GM21447 (cell line): ENCODE data around the gene DUOX1.
"Not testable (repeated sequence)": the region's sequence is repeated elsewhere in the genome, so short reads cannot be mapped to it uniquely, and the experiment has no call there.

ENCODE experiments used
- ATAC-seq: cut with Tn5 transposase; IDR thresholded peaks from one replicate; pipeline ENCODE4 v1.9.1; 2021; ENCODE audit not compliant: unreplicated experiment

The DUOX1 gene

DNA sequence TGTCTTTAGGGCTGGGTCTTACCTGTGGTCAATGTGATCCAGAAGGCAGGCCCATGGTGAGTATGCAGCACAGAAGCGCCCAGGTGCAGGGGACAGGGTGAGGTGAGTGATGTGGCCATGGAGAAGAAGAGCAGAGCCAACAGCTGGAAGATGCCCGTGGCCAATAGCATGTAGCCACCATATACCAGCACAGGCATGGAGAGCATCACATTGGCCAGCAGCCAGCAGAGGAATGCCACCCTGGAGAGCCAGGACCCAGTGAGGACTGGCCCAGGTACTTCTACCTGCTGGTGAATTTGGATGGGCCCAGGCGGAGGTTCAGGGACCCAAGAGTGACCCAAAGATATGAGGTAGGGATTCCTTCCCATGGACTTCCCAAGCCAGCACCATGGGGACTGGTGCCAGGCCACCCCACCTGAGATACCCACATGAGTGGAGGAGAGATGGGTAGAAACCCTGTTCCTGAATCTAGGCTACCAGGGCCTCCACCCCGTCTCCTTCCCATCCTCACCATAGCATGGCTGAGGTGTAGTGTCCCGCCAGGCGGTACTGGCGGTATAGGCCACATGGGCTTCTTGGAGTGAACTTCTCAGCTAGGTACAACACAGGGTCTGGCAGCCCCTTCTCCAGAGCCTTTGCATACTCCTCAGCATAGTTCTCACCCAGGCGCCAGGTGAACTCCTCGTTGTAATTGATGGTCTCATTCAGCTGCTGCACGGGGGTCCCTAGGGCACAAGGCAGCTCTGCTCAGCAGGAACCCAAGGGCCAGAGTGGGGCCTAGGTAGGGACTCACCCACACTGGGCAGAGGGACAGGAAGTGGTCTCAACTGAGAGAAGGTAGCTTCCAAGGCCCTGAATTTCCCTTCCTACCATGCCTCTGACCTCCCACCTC lies 9.5 kb upstream of the DUOX1 start:
- no peak for ATAC-seq

DNA sequence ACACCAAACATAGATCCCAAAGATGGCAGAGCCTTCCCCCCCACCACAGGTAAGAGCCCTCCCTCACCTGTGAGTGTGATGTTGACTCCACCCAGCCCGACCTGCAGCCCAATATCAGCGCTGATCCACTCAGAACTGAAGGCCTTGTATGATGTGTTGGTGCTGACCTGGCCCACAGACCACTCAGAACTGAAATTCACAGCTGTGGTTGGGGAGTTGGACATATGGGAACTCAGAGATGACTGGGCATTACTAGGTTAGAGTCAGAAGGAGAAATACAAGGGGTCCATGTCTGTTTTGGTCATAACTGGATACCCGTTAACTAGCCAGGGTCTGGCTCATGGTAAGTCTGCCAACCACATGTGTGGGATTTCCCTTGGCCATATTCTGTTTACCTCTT lies 8.8 kb upstream of the DUOX1 start:
- no peak for ATAC-seq

DNA sequence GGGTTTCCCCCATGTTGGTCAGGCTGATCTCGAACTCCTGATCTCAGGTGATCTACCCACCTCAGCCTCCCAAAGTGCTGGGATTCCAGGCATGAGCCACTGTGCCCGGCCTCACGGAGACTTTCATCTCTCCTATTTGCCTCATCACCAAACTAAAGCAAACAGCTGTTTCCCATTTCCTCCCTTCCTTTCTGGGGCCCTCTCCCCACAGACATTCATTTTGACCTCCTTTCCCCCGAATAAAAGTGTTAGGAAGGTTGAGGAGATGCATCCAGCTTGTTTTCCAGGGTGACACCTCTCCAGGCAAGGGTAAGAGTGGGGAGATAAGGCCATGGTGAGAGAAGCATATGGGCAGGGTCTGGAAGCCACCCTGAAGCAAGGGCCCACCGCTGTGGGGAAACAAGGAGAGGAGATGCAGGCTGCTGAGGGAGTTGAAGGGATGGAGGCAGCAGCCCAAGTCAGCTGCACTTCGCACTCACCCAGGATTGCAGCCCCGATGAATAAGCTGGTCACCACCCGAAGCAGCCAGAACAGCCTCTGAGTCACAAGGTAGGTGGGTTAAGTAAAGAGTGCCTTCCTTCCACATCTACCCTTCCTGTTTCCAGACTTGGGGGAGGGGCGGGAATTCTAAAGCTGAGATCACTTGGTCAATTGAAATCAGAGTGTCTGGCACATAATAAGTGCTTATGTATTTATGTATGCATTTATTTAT lies 7.9 kb upstream of the DUOX1 start:
- no peak for ATAC-seq

DNA sequence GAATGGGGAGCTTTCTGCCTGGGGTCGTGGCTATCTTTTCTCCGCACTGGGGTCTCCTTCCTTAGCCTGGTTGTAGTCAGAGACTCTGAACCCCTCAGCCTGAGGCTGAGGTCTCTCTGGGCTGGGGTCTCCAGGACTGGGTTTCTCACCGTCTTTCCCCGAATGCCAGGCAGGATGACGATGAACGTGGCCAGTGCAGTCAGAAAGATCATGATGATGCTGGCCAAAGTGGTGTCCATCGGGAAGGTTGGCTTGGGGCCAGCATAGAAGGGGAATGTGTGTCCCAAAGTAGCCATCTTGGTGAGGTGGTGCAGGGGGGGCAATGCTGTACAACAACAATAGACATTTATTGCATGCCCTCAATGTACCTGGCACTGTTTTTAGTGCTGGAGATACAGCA lies 7.1 kb upstream of the DUOX1 start:
- no peak for ATAC-seq

DNA sequence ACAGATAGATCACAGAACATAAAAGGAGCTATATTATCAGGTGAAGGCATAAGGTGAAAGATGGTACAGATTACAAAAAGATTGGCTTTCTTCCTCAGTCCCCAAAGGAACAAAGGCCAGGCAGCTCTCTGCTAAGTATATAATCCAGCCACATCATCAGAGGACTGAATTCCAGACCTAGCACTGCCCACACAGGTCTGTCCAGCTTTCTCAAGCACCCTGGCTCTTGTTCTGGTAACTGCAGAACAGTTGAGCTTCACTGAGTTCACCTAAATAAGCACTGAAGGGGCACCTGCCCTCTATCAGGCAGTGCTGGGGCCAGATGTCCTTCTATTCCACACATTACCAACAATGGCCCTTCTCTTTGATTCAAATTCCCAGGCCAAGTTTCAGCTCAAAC lies 6.4 kb upstream of the DUOX1 start:
- no peak for ATAC-seq

DNA sequence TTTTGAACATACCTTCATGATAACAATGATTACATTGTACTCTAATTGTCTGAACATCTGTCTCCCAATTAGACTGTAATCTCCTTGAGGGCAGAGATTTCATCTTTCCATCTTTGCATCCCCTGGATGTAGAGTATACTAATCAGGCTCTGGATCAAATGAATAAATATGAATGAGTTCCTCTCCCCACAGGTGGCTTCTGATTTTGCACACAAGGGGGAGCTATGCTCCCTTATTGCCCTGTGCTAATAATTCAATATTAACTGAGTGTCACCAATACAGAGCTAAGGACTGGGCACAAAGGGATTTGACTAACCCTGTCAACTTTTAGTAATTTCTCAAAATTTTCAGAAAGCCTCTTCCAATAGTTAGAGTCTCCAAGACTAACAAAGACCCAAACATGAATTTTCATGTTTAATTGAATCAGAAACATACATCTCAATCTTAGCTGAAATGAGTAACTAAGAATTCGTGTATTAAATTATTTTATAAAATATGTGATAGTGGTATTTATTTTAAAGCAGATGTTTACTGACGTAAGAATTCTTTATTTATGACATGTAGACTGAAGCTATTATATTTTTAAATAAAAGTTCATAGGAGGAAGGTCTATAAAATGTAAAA lies 3.1 kb upstream of the DUOX1 start:
- ATAC-seq, result no peak

DNA sequence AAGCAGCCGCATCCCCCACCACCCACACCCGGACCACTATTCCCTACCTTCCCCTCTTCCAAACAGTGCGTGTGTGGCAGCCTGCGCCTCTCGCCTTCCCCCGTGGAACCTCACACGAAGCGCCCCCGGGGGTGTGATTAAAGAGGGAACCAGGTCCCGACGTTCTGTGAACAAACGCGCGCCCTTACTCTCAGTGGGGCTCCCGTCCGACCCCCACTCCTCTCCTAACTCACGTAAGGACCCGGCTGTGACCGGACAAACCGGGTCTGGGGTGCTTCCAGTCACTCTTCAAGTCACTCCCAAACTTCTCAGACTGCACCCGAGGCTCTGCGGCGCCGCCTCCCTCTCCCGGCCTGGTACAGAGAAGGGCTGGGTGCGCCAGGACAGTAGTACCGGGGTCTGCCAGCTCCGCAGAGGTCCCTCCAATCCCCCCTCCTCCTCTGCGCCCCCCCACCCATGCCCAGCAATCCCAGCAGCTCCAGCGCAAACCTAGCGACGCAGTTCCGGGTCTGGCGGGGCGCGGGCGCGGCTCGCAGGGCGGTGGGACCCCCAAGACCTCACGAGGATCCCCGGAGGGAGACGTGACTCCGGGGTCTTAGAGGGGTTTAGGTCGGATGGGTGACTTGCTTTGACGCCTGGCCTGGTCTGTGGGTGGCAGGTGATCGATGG lies 689 bp upstream of the DUOX1 start:
- no peak for ATAC-seq

DNA sequence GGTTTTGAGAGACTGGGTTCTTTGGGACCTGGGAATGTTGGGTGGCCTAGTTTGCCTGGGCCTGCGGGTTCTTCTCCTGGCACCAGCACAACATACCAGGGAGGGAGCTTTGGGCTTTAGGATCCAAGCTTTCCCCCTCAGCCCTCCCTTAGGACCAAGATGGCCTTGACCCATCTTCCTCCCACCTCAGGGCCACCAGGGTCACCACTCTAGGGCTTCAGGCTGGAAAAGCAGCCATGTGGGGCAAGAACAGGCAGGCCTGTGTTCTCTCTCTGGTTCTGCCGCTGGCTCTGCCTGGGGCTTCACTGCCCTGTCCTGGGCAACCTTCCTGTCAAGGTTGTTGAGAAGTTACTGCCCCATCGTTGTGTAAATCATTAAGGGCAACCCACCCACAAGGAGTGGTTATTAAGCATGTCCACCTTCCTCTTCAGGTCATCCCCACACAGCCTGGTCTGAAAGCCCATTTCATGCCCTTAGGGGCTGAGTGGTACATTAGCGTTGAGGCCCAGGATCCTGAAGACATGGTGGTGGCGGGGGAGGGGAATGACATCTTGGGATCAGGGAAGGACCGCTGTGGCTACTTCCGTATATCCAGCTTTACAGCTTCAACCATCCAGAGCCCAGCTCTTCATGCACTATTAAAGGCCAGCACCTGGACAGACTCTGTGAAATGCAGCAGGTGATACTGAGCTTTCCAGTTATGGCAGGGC lies 652 bp downstream of the DUOX1 start:
- ATAC-seq, result no peak

DNA sequence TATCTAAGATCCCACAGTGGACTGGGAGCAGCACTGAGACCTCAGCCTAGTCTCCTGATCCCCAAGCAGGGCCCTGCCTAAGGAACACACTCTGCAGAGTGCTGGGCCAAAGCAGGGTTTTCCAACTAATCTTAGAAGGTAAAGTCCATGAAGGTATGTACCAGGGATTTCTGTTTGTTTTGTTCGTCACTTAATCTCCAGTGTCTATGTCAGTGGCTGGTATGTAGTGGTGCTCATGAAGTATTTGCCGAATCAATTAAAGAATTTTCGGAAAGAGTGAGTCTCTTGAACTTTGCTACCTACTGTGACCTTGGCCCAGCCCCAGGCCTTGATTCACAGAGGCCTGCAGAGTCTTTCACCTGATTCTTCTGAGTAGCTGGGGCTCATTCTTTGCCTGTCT lies 1.7 kb downstream of the DUOX1 start:
- no peak for ATAC-seq

DNA sequence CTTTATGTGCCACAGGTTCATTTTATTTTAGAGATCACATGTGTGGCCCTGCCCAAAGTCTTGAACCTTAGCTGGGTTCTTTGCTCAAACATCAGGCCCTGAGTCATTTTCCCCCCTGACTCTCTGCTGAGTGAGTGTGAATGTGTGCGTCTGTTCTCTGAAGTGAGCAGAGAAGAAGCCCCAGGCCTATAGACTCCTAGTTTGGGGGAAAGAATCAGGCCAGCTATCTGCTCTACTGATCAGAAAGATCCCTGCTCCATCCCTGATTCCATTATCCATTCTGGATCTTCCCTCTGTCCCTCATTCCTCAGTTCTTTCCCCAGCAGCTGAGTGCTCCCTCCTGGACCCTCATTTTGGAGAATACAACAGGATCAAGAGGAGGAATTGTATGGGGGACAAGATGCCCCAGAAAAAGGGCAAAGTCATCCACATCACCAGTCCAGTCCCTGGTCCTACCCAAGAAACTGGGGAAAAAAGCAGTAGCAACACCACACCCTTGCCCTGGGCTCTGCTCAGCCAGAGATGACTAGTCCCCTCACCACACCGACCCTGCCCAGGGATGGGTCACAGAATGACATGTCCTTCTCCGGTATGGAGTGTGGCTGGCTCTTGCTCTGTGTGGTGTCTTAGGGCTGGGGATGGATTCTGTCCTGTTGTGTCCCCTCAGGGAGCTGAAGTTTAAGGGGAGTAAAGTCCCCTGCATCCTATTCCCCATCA lies 3.2 kb downstream of the DUOX1 start:
- no peak for ATAC-seq

DNA sequence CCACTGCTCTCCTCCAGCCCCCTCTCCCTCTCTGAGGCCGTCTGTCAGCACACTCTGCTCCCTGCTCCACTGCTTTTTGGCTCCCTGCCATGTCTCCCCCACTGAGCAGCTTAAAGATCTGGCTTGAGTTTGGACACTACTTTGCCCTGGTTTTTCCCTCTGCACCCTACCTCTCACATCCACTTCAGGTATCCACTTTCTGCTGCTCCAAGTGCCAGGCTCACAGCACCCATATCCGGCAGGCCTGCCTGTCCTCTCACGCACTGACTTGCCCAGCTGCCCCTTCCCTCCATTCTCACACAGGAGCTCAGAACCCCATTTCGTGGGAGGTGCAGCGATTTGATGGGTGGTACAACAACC lies 3.7 kb downstream of the DUOX1 start:
- no peak for ATAC-seq

DNA sequence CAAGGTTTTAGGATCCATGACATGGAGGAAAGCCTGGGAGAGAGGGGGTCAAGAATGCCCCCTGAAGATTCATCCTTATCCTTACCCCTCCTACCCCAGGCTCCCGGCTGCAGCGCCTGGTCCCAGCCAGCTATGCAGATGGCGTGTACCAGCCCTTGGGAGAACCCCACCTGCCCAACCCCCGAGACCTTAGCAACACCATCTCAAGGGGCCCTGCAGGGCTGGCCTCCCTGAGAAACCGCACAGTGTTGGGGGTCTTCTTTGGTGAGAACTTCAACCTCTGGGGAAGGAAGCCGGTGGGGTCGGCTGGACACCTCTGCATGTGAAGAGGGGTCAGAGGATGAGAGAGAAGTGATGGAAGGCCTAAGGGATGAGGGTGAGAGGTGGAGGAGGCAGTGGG lies 4.3 kb downstream of the DUOX1 start:
- ATAC-seq, result no peak

DNA sequence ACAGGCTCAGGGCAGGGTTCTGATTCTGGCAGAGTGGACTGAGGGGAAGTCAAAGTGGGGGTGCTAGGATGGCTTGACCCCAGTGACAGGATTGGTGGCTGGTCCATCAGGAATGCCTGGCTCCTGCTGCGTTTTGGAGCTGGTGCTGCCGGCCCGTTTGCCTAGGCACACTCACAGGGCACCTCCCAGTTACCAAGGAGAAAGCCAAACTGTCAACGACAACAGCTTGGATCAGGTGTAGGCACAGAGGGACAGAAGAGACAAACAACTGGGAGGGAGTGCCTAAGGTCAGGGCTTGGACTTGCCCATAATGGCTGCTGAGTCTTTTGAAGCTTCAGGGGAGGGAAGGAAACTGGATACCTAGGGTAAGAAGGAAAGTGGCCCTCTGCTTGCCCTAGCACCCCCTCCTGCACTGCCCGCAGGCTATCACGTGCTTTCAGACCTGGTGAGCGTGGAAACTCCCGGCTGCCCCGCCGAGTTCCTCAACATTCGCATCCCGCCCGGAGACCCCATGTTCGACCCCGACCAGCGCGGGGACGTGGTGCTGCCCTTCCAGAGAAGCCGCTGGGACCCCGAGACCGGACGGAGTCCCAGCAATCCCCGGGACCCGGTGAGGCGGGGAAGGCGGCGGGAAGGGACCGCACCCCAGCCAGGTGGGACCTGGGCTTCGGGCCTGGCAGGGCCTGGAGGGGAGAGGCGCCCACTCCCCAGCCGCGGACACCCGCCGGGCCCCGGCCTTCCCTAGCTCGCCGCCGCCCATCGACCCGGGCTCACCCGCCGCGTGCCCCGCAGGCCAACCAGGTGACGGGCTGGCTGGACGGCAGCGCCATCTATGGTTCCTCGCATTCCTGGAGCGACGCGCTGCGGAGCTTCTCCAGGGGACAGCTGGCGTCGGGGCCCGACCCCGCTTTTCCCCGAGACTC lies 5.1 kb downstream of the DUOX1 start:
- no peak for ATAC-seq

DNA sequence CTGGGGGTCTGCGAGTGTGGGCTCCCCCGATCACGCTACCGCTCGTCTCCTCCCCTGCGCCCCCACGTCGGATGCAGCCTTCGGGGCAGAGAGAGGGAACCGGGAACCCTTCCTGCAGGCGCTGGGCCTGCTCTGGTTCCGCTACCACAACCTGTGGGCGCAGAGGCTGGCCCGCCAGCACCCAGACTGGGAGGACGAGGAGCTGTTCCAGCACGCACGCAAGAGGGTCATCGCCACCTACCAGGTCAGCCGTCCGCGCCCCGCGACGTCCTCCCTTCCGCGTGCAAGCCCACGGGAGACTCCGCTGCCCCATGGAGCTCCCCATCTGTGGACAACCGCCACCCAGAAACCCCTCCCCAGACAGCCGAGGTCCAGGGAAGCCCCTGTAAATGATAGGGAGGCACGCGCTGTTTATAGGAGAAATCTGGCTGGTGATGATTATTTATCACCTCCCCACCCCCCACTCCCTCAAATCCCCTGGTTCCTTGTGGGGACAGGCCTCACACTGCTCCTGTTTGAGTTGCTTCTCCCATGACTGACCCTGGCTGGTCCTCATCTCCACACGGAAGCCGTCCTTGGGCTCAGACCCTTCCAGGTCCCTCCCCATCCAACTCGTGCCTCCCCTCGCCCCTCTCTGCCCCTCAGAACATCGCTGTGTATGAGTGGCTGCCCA lies 6.0 kb downstream of the DUOX1 start:
- not testable (repeated sequence) for ATAC-seq

DNA sequence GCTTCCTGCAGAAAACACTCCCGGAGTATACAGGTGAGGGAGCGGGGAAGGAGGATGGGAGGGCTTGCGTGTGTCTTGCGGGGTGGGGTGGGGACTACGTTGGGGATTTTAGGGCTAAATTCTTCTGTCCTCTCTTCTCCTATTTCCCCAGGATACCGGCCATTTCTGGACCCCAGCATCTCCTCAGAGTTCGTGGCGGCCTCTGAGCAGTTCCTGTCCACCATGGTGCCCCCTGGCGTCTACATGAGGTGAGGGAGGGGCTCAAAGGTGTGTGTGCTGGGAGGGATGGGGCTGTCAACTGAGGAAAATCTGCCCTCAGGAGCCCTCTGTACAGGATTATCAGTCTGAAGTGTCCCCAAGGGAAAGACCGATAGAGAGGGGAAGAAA lies 6.6 kb downstream of the DUOX1 start:
- ATAC-seq, result no peak

DNA sequence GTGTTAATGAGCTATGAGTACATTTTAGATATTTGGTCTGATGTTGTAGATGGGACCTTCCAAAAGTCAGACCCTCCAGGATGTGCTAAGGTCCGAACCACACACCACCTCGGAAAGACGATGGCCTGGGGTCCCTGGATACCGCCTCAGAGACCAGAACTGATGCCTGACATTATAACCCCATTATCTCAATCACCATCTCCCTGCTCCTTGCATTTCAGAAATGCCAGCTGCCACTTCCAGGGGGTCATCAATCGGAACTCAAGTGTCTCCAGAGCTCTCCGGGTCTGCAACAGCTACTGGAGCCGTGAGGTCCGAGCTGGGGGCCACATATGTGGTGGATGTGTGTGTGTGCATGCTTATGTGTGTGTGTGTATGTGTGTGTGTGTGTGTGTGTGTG lies 7.9 kb downstream of the DUOX1 start:
- ATAC-seq, result no peak

DNA sequence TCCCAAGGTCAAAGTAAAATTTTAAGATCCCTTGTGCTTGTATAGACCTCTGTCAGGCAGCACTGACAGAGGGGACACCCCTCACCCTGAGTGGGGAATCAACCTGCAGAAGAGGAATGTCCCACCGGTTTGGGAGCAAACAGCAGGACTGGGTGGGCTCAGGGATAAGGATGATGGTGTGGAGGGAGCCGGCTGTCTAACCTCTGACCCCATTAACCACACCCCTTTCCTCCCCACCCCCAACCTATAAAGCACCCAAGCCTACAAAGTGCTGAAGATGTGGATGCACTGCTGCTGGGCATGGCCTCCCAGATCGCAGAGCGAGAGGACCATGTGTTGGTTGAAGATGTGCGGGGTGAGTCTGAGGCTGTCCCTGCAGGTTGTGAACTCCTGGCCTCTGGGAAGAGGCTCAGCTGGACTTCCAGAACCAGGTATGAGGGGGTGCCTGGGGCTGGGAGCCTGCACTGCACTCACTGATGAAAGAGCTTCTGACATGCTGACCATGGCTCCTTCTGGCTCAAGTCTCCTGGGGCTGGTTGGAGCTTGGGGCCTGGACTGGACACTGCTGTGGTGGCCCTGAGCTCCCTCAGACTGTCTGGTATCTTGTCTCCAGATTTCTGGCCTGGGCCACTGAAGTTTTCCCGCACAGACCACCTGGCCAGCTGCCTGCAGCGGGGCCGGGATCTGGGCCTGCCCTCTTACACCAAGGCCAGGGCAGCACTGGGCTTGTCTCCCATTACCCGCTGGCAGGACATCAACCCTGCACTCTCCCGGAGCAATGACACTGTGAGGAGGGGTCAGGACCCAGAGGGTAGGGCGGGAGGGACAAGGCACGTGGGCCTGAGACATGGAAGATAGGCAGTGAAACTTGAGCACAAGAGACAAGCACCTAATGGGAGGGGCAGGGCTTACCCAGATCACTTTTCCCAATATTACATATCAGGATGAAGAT lies 9.3 kb downstream of the DUOX1 start:
- no peak for ATAC-seq

DNA sequence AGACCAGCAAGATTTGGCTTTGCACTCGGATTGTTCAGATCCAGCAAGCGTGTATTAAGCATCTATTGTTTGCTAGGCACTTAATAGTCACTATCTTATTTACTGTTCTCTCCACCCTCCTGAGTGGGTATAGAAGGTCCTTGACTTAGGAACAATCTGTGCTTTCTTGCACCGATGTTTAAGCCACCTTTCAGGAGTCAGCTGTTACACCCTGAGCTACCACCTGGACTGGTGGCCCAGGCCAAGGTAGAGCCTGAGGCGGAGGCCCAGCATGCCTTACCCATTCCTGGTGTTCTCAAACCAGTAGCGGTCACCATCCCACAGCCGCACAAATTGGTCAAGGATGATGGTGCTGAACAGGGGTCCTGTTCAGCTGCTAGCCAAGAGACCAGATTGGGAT lies 10.0 kb downstream of the DUOX1 start:
- ATAC-seq, result no peak
